Peyer's patch (tissue), 4 donors: ENCODE data around the gene PHACTR1.

Source experiments
- CTCF ChIP-seq, 6 experiments: fragments of 450-650 bp in 4 of 6; fragments of 200-600 bp in 2 of 6; sonication (generic) in 1 of 6; IDR thresholded peaks; one replicate each; pipeline ENCODE4 v1.5.1; 2017 to 2019; ENCODE audit warnings: antibody characterized with exemption in 6 of 6, mild to moderate bottlenecking in 3 of 6, moderate library complexity in 1 of 6
- POLR2A ChIP-seq, 2 donors: fragments of 450-650 bp; IDR thresholded peaks; one replicate each; pipeline ENCODE4 v1.5.1; 2017; ENCODE audit warnings: antibody characterized with exemption in 2 of 2, mild to moderate bottlenecking in 2 of 2, moderate library complexity in 2 of 2

- TF ChIP-seq CTCF (IDR thresholded peaks at IDR 0.05), result no peak
- no peak for TF ChIP-seq POLR2A (IDR thresholded peaks at IDR 0.05)
Measured at GRCh38 chr6:13059026-13059425, 342.5 kb downstream of the PHACTR1 start.
